Endothelial cell of umbilical vein (primary cell): ENCODE results near the gene SPP2. TPM values are rescaled to one million over a fixed set of nuclear protein-coding genes. Genes with fewer than 3 reads are reported as not detected.

Source experiments
- BruUV-seq: library from RNA; stranded (reverse); fragments of 400-500 nt; replicated peaks from 2 replicates; lab custom pipeline; 2021; lab: Mats Ljungman, UMichigan
- CTCF ChIA-PET: fragments of 300-600, 350-600 bp; sonication (Branson Sonifier 250); formaldehyde crosslinking; loops from one replicate; lab custom pipeline; 2021; ENCODE audit warnings: antibody characterized with exemption, inconsistent platforms; lab: Charles Lee
- POLR2A ChIA-PET: fragments of 300-600, 350-600 bp; sonication (Branson Sonifier 250); formaldehyde crosslinking; loops from one replicate; lab custom pipeline; 2021; ENCODE audit warnings: antibody characterized with exemption, inconsistent platforms; lab: Charles Lee
- DNase-seq: peaks from one replicate; pipeline ENCODE4 v3.0.0-alpha.2; 2011; ENCODE audit warnings: low read depth, low spot score
- FAIRE-seq: peaks from 2 replicates; lab custom pipeline; 2011; peaks lifted over from hg19 to GRCh38; lab: Jason Lieb, UNC
- H2AFZ ChIP-seq: 2 replicates; pipeline ENCODE4 v1.6.0; 2012; ENCODE audit warnings: low read depth, low read length, control low read depth, inconsistent platforms
- H3K27ac ChIP-seq: 2 replicates; pipeline ENCODE4 v1.5.1; 2011; ENCODE audit warnings: low read depth, mild to moderate bottlenecking, control low read depth, low read length, moderate library complexity; ENCODE audit not compliant: insufficient read depth
- H3K27me3 ChIP-seq, 2 experiments: 2 replicates each; pipeline versions ENCODE4 v1.6.0 to v1.6.1; 2011; ENCODE audit warnings: low read length in 2 of 2, mixed read lengths in 1 of 2; ENCODE audit not compliant: control insufficient read depth in 2 of 2, insufficient read depth in 2 of 2
- H3K36me3 ChIP-seq, 2 experiments: 2 replicates in 1 of 2; 3 replicates in 1 of 2; pipeline ENCODE4 v1.5.1; 2011; ENCODE audit warnings: low read length in 2 of 2, mild to moderate bottlenecking in 1 of 2, moderate library complexity in 1 of 2; ENCODE audit not compliant: control insufficient read depth in 2 of 2, insufficient read depth in 2 of 2; ENCODE audit errors: extremely low read depth in 1 of 2
- H3K4me1 ChIP-seq: 3 replicates; pipeline ENCODE4 v1.5.1; 2011; ENCODE audit warnings: mild to moderate bottlenecking, low read length; ENCODE audit not compliant: control insufficient read depth, insufficient read depth; ENCODE audit errors: extremely low read depth
- H3K4me2 ChIP-seq: 2 replicates; pipeline ENCODE4 v1.6.1; 2011; ENCODE audit warnings: low read length, control low read depth, mixed read lengths; ENCODE audit not compliant: insufficient read depth
- H3K4me3 ChIP-seq, 3 experiments: fragments of 200-600 bp in 1 of 3; sonication (generic), shearing (Covaris generic) in 1 of 3; replicated peaks in 1 of 3; 2 replicates each; pipeline ENCODE4 v1.5.1; 2011 to 2016; ENCODE audit warnings: control low read depth in 3 of 3, low read length in 3 of 3, mild to moderate bottlenecking in 2 of 3, inconsistent platforms in 1 of 3, low read depth in 1 of 3, moderate library complexity in 1 of 3; ENCODE audit not compliant: insufficient read depth in 1 of 3
- H3K79me2 ChIP-seq: 2 replicates; pipeline ENCODE4 v1.6.0; 2012; ENCODE audit warnings: low read length, inconsistent platforms; ENCODE audit not compliant: control insufficient read depth, insufficient read depth
- H3K9ac ChIP-seq: replicated peaks from 2 replicates; pipeline ENCODE3; 2011; ENCODE audit warnings: low read length, control low read depth; ENCODE audit not compliant: insufficient read depth; ENCODE audit errors: extremely low read depth
- H3K9me1 ChIP-seq: replicated peaks from 3 replicates; pipeline ENCODE4 v1.6.0; 2011; ENCODE audit warnings: mild to moderate bottlenecking, low read length; ENCODE audit not compliant: control insufficient read depth, insufficient read depth; ENCODE audit errors: extremely low read depth
- H3K9me3 ChIP-seq: replicated peaks from 2 replicates; pipeline ENCODE4 v1.5.1; 2012; ENCODE audit warnings: low read length, inconsistent platforms; ENCODE audit not compliant: control insufficient read depth, insufficient read depth
- H4K20me1 ChIP-seq: replicated peaks from 2 replicates; pipeline ENCODE3; 2011; ENCODE audit warnings: mild to moderate bottlenecking, low read length; ENCODE audit not compliant: control insufficient read depth, insufficient read depth; ENCODE audit errors: extremely low read depth
- CTCF ChIP-seq, 2 donors: IDR thresholded peaks; 1 replicate in 1 of 2; 2 replicates in 1 of 2; pipeline ENCODE4 v1.5.1; 2011; ENCODE audit warnings: low read length in 2 of 2, mild to moderate bottlenecking in 2 of 2, moderate library complexity in 2 of 2, control low read depth in 1 of 2, inconsistent platforms in 1 of 2, low read depth in 1 of 2; ENCODE audit not compliant: insufficient read depth in 1 of 2; ENCODE audit errors: extremely low read depth in 1 of 2
- EZH2 ChIP-seq: IDR thresholded peaks from 2 replicates; pipeline ENCODE4 v1.6.1; 2012; ENCODE audit warnings: borderline replicate concordance, low read depth, mild to moderate bottlenecking, moderate library complexity, low read length, inconsistent platforms; ENCODE audit not compliant: severe bottlenecking
- FOS ChIP-seq: IDR thresholded peaks from 2 replicates; pipeline ENCODE4 v1.6.1; 2011; ENCODE audit warnings: mild to moderate bottlenecking, low read length, moderate library complexity, borderline replicate concordance; ENCODE audit not compliant: insufficient read depth
- GATA2 ChIP-seq: IDR thresholded peaks from 2 replicates; pipeline ENCODE4 v1.7.0; 2011; ENCODE audit warnings: low read depth, mild to moderate bottlenecking, moderate library complexity, mixed read lengths, low read length; ENCODE audit not compliant: insufficient read length, insufficient read depth
- JUN ChIP-seq: IDR thresholded peaks from 2 replicates; pipeline ENCODE4 v1.6.1; 2011; ENCODE audit warnings: borderline replicate concordance, low read depth; ENCODE audit not compliant: insufficient read length, insufficient read depth
- MYC ChIP-seq: IDR thresholded peaks from one replicate; pipeline ENCODE4 v1.6.1; 2011; ENCODE audit warnings: mild to moderate bottlenecking, low read depth, low read length
- POLR2A ChIP-seq: IDR thresholded peaks from 2 replicates; pipeline ENCODE4 v1.6.1; 2012; ENCODE audit warnings: low read depth, mild to moderate bottlenecking, control low read depth, low read length
- dilution Hi-C: fragments of 300-500 bp; cut with MboI; formaldehyde crosslinking; loops from one replicate; pipeline ENCODE4 v1.15.0; 2019; ENCODE audit warnings: low sequenced_read_pairs; ENCODE audit not compliant: extremely low pct_ligation_motif_present
- intact Hi-C: fragments of 100-400 bp; cut with micrococcal nuclease; formaldehyde crosslinking; loops from one replicate; pipeline ENCODE4 v1.10.0; 2022
- polyA plus RNA-seq, 4 experiments: library from polyadenylated mRNA; depleted of rRNA in 3 of 4; stranded (reverse) in 3 of 4; unstranded in 1 of 4; fragments of >200 nt; gene quantifications; 2 replicates each; pipeline versions ENCODE4 v1.2.1 to v1.2.3, GENCODE V29; 2011 to 2012; ENCODE audit warnings: missing spikeins in 1 of 4
- total RNA-seq: library from RNA; stranded (reverse); gene quantifications from 2 replicates; pipeline ENCODE4 v1.2.3, GENCODE V29; 2021

The SPP2 gene
- total and polyA plus RNA-seq, 2 donors (not counting 3 experiments of a cell fraction or from before 2014, with no cell fraction given): not detected

- Histone ChIP-seq H3K4me1 (no peaks in the 10 kb centered on the region), H3K27me3 (peaks cover 0 to 8% of the 10 kb centered on the region in 2 experiments), H4K20me1 (no peaks in the 10 kb centered on the region), H3K27ac (no peak overlapping the region), H3K79me2 (no peaks in the 10 kb centered on the region), H3K9me1 (no peaks in the 10 kb centered on the region), H3K9me3 (no peaks in the 10 kb centered on the region), H3K4me3 (no peak overlapping the region), H3K36me3 (no peaks in the 10 kb centered on the region), H2AFZ (no peak overlapping the region), H3K4me2 (no peak overlapping the region), H3K9ac (no peak overlapping the region)
- BruUV-seq: no TSS peak
- ChIA-PET CTCF (no interaction called here), POLR2A (no interaction called here)
- no peak for DNase-seq
- intact Hi-C loops (no loop called here), dilution Hi-C loops (no loop called here)
- TF ChIP-seq EZH2: no peak
- no peak for FAIRE-seq
Observed at GRCh38 chr2:234005126-234005525, 45.4 kb upstream of the SPP2 start.

GRCh38 chr2:234006501-234006900 lies 44.0 kb upstream of the SPP2 start:
- Histone ChIP-seq H3K9me3 (no peaks in the 10 kb centered on the region), H3K4me2 (no peak overlapping the region), H3K27me3 (peaks cover 0 to 8% of the 10 kb centered on the region in 2 experiments), H3K36me3 (no peaks in the 10 kb centered on the region), H3K9ac (no peak overlapping the region), H3K4me3 (no peak overlapping the region), H3K9me1 (no peaks in the 10 kb centered on the region), H3K79me2 (no peaks in the 10 kb centered on the region), H3K27ac (no peak overlapping the region), H2AFZ (no peak overlapping the region), H3K4me1 (no peaks in the 10 kb centered on the region), H4K20me1 (no peaks in the 10 kb centered on the region)
- no peak for DNase-seq
- no peak for FAIRE-seq
- ChIA-PET CTCF (no interaction called here), POLR2A (no interaction called here)
- intact Hi-C loops (no loop called here), dilution Hi-C loops (no loop called here)
- TF ChIP-seq JUN: no peak
- no peak for TF ChIP-seq CTCF (IDR thresholded peaks at IDR 0.05; ENCODE audit: extremely low read depth in 1 of 2, insufficient read depth in 1 of 2, low read depth in 1 of 2, low read length in 2 of 2)
- TF ChIP-seq MYC: no peak
- TF ChIP-seq FOS: no peak
- TF ChIP-seq POLR2A: no peak
- TF ChIP-seq GATA2: no peak
- no peak for TF ChIP-seq EZH2
- BruUV-seq: no TSS peak
